Vagina (tissue), 2 donors: ENCODE results near the gene SIGLEC11.

ENCODE experiments used
- CTCF ChIP-seq, 3 experiments: fragments of 450-650 bp in 2 of 3; fragments of 200-600 bp in 1 of 3; sonication (generic) in 1 of 3; IDR thresholded peaks; one replicate each; pipeline ENCODE4 v1.5.1; 2017 to 2019; ENCODE audit warnings: antibody characterized with exemption in 3 of 3, mild to moderate bottlenecking in 2 of 3, moderate library complexity in 2 of 3
- POLR2A ChIP-seq, 2 donors: fragments of 450-650 bp; IDR thresholded peaks; one replicate each; pipeline ENCODE4 v1.6.1; 2017; ENCODE audit warnings: antibody characterized with exemption in 2 of 2, mild to moderate bottlenecking in 2 of 2, moderate library complexity in 2 of 2

- TF ChIP-seq POLR2A (IDR thresholded peaks at IDR 0.05) (no peak), CTCF (IDR thresholded peaks at IDR 0.05) (no peak)
These were observed 11.0 kb upstream of the SIGLEC11 start for GRCh38 chr19:49971991-49972411.
